Skeletal muscle tissue (tissue), 4 donors: ENCODE data around the gene RNU11. TPM values are rescaled to one million over a fixed set of nuclear protein-coding genes. Genes with fewer than 3 reads are reported as not detected.
A peak's percentile ranks its signal among the peaks of the same experiment; 100 is the strongest.
"Not testable (repeated sequence)": the region's sequence is repeated elsewhere in the genome, so short reads cannot be mapped to it uniquely, and the experiment has no call there.

Source experiments
- H3K27ac ChIP-seq: one replicate; pipeline ENCODE4 v1.7.0; 2013; ENCODE audit warnings: mild to moderate bottlenecking, low read depth, low read length, inconsistent platforms
- H3K27me3 ChIP-seq, 3 donors: one replicate each; pipeline ENCODE4 v1.7.0; 2013; ENCODE audit warnings: low read length in 3 of 3; ENCODE audit not compliant: control insufficient read depth in 3 of 3, insufficient read depth in 3 of 3
- H3K36me3 ChIP-seq, 3 donors: one replicate each; pipeline ENCODE4 v1.7.0; 2013; ENCODE audit warnings: low read length in 3 of 3; ENCODE audit not compliant: control insufficient read depth in 3 of 3, insufficient read depth in 3 of 3
- H3K4me1 ChIP-seq, 3 donors: one replicate each; pipeline ENCODE4 v1.7.0; 2013; ENCODE audit warnings: low read length in 3 of 3, mild to moderate bottlenecking in 3 of 3; ENCODE audit not compliant: control insufficient read depth in 3 of 3, insufficient read depth in 3 of 3
- H3K4me3 ChIP-seq, 3 donors: one replicate each; pipeline ENCODE4 v1.7.0; 2013; ENCODE audit warnings: low read length in 3 of 3
- H3K9ac ChIP-seq, 3 donors: one replicate each; pipeline ENCODE4 v1.7.0; 2013; ENCODE audit warnings: low read length in 3 of 3, mild to moderate bottlenecking in 3 of 3, moderate library complexity in 2 of 3, low read depth in 1 of 3
- H3K9me3 ChIP-seq, 3 donors: one replicate each; pipeline ENCODE4 v1.7.0; 2013; ENCODE audit warnings: low read length in 3 of 3; ENCODE audit not compliant: control insufficient read depth in 3 of 3
- total RNA-seq: library from RNA; depleted of rRNA; stranded (reverse); fragments of >200 nt; gene quantifications from one replicate; pipeline ENCODE4 v1.2.3, GENCODE V29; 2014
- donor health status: Osteomylitis.

Gene RNU11
- total RNA-seq, 1 donor from 2014 or later: not detected

- H3K4me1 ChIP-seq: peaks cover 20 to 41% (median 21%) of the 10 kb centered on the region in 3 donors
- no peaks in the 10 kb centered on the region for H3K36me3 ChIP-seq
- H3K9me3 ChIP-seq: no peaks in the 10 kb centered on the region
- H3K27ac ChIP-seq: peak overlapping the region; percentile 85
- H3K9ac ChIP-seq: peak overlapping the region; percentile 99
- H3K4me3 ChIP-seq: peak overlapping the region; percentile 95 to 100 (median 99)
- H3K27me3 ChIP-seq: no peaks in the 10 kb centered on the region
Observed at GRCh38 chr1:28642056-28642846, 6.1 kb upstream of the RNU11 start.

- Histone ChIP-seq H3K9me3 (no peaks in the 10 kb centered on the region), H3K4me3 (peak within 1 kb of the TSS; percentile 95 to 100 (median 99)), H3K9ac (peak within 1 kb of the TSS; percentile 99), H3K4me1 (peaks cover 25 to 49% (median 26%) of the 10 kb centered on the region in 3 donors), H3K27ac (peak within 1 kb of the TSS; percentile 85), H3K36me3 (no peaks in the 10 kb centered on the region), H3K27me3 (no peaks in the 10 kb centered on the region)
Observed at GRCh38 chr1:28642847-28643635, 5.4 kb upstream of the RNU11 start, which contains the start of gene TAF12. Gene TAF12, minus strand, starts transcription at chr1:28643067. Its CDS starts 20,986 bp downstream, at chr1:28622081.

GRCh38 chr1:28644494-28644893 lies 3.9 kb upstream of the RNU11 start:
- Histone ChIP-seq H3K36me3 (no peaks in the 10 kb centered on the region), H3K27me3 (no peaks in the 10 kb centered on the region), H3K4me1 (peaks cover 26 to 56% (median 29%) of the 10 kb centered on the region in 3 donors), H3K4me3 (peak overlapping the region in 2 of 3 donors; percentile 95 to 100), H3K27ac (peak overlapping the region; percentile 85), H3K9ac (peak overlapping the region; percentile 76 to 99 (median 99)), H3K9me3 (no peaks in the 10 kb centered on the region)

- H3K27ac ChIP-seq, H3K27me3 ChIP-seq, H3K36me3 ChIP-seq, H3K4me3 ChIP-seq, H3K9me3 ChIP-seq, H3K9ac ChIP-seq: not testable (repeated sequence)
- H3K4me1 ChIP-seq: peaks cover 26 to 56% (median 29%) of the 10 kb centered on the region in 3 donors
Observed at GRCh38 chr1:28645406-28645805, 3.0 kb upstream of the RNU11 start.

- Histone ChIP-seq H3K9ac (no peak overlapping the region), H3K9me3 (no peaks in the 10 kb centered on the region), H3K27me3 (no peaks in the 10 kb centered on the region), H3K4me3 (no peak overlapping the region), H3K36me3 (no peaks in the 10 kb centered on the region), H3K4me1 (peaks cover 25 to 52% (median 29%) of the 10 kb centered on the region in 3 donors), H3K27ac (no peak overlapping the region)
Observed at GRCh38 chr1:28646040-28646439, 2.4 kb upstream of the RNU11 start.

- Histone ChIP-seq H3K4me1 (peaks cover 15 to 35% (median 22%) of the 10 kb centered on the region in 3 donors), H3K27me3 (no peaks in the 10 kb centered on the region), H3K9ac (peak overlapping the region; percentile 82 to 96 (median 90)), H3K4me3 (peak overlapping the region; percentile 69 to 91 (median 86)), H3K36me3 (no peaks in the 10 kb centered on the region), H3K27ac (peak overlapping the region; percentile 92), H3K9me3 (no peaks in the 10 kb centered on the region)
Observed at GRCh38 chr1:28648008-28648473, 359 bp upstream of the RNU11 start.

GRCh38 chr1:28653063-28653462 lies 4.7 kb downstream of the RNU11 start:
- H3K36me3 ChIP-seq: not testable (repeated sequence)
- peaks cover 0 to 17% (median 7%) of the 10 kb centered on the region in 3 donors for H3K4me1 ChIP-seq

GRCh38 chr1:28653870-28654269 lies 5.5 kb downstream of the RNU11 start:
- not testable (repeated sequence) for H3K4me3 ChIP-seq, H3K27me3 ChIP-seq, H3K27ac ChIP-seq, H3K9me3 ChIP-seq, H3K9ac ChIP-seq, H3K36me3 ChIP-seq
- peaks cover 0 to 15% (median 4%) of the 10 kb centered on the region in 3 donors for H3K4me1 ChIP-seq

More at GRCh38 chr1:28653063-28653462, 4.7 kb downstream of the RNU11 start:
- not testable (repeated sequence) for H3K9ac ChIP-seq, H3K4me3 ChIP-seq, H3K27me3 ChIP-seq, H3K9me3 ChIP-seq, H3K27ac ChIP-seq

GRCh38 chr1:28655448-28656311 lies 7.3 kb downstream of the RNU11 start:
- not testable (repeated sequence) for H3K36me3 ChIP-seq, H3K4me3 ChIP-seq, H3K27ac ChIP-seq, H3K9me3 ChIP-seq, H3K27me3 ChIP-seq, H3K9ac ChIP-seq
- H3K4me1 ChIP-seq: peaks cover 0 to 10% (median 3%) of the 10 kb centered on the region in 3 donors
